SU-DHL-6 (cell line): ENCODE data around the gene IDNK.
"Not testable (repeated sequence)": the region's sequence is repeated elsewhere in the genome, so short reads cannot be mapped to it uniquely, and the experiment has no call there.

Experiments
- EZH2phosphoT487 ChIP-seq: fragments of 200-600 bp; sonication (generic), shearing (Covaris generic); conservative IDR thresholded peaks from 2 replicates; pipeline ENCODE4 v1.6.1; 2018; ENCODE audit warnings: mild to moderate bottlenecking, antibody characterized with exemption, low read length, moderate library complexity, mixed read lengths
- TF ChIP-seq, protein P1 (sequence below): fragments of 200-600 bp; sonication (generic); IDR thresholded peaks from one replicate; pipeline ENCODE4 v1.5.1; 2017; ENCODE audit warnings: antibody characterized with exemption, mild to moderate bottlenecking, low read length, moderate library complexity; ENCODE audit not compliant: insufficient read depth, poor library complexity, severe bottlenecking

DNA sequence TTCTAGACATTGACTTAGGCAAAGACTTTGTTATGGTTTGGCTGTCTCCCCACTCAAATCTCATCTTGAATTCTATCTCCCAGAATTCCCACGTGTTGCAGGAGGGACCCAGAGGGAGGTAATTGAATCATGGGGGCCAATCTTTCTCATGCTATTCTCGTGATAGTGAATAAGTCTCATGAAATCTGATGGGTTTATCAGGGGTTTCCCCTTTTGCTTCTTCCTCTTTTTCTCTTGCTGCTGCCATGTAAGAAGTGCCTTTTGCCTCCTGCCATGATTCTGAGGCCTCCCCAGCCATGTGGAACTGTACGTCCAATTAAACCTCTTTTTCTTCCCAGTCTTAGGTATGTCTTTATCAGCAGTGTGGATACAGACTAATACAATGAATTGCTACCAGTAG is 15.3 kb upstream of the IDNK start:
- TF ChIP-seq, protein P1, sequence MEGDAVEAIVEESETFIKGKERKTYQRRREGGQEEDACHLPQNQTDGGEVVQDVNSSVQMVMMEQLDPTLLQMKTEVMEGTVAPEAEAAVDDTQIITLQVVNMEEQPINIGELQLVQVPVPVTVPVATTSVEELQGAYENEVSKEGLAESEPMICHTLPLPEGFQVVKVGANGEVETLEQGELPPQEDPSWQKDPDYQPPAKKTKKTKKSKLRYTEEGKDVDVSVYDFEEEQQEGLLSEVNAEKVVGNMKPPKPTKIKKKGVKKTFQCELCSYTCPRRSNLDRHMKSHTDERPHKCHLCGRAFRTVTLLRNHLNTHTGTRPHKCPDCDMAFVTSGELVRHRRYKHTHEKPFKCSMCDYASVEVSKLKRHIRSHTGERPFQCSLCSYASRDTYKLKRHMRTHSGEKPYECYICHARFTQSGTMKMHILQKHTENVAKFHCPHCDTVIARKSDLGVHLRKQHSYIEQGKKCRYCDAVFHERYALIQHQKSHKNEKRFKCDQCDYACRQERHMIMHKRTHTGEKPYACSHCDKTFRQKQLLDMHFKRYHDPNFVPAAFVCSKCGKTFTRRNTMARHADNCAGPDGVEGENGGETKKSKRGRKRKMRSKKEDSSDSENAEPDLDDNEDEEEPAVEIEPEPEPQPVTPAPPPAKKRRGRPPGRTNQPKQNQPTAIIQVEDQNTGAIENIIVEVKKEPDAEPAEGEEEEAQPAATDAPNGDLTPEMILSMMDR = not testable (repeated sequence)
- TF ChIP-seq EZH2phosphoT487 = not testable (repeated sequence)
